Upper lobe of left lung (tissue), 6 donors: ENCODE results near the gene KLF16. TPM values are rescaled to one million over a fixed set of nuclear protein-coding genes. Genes with fewer than 3 reads are reported as not detected.
A peak's percentile ranks its signal among the peaks of the same experiment; 100 is the strongest.
"Not testable (repeated sequence)": the region's sequence is repeated elsewhere in the genome, so short reads cannot be mapped to it uniquely, and the experiment has no call there.

Experiments
- ATAC-seq, 2 donors: fragments of 200-7000 bp; cut with Tn5 transposase; one replicate each; pipeline ENCODE4 v1.9.1; 2022; ENCODE audit warnings: mild to moderate bottlenecking in 2 of 2, moderate library complexity in 2 of 2; ENCODE audit not compliant: low FRiP score in 2 of 2
- DNase-seq, 2 donors: peaks; one replicate each; pipeline ENCODE4 v3.0.0-alpha.2; 2019 to 2020
- H3K27ac ChIP-seq, 4 donors: fragments of 200-600 bp; sonication (generic); one replicate each; pipeline ENCODE4 v1.5.1; 2016 to 2019
- H3K27me3 ChIP-seq, 4 donors: fragments of 200-600 bp; sonication (generic); one replicate each; pipeline ENCODE4 v1.5.1; 2017 to 2019
- H3K36me3 ChIP-seq, 4 donors: fragments of 200-600 bp; sonication (generic); one replicate each; pipeline ENCODE4 v1.5.1; 2016 to 2019
- H3K4me1 ChIP-seq, 4 donors: fragments of 200-600 bp; sonication (generic); one replicate each; pipeline ENCODE4 v1.5.1; 2018 to 2019
- H3K4me3 ChIP-seq, 4 donors: fragments of 200-600 bp; sonication (generic); one replicate each; pipeline ENCODE4 v1.5.1; 2017 to 2019; ENCODE audit warnings: mild to moderate bottlenecking in 2 of 4, moderate library complexity in 1 of 4
- H3K9me3 ChIP-seq, 4 donors: fragments of 200-600 bp; sonication (generic); one replicate each; pipeline ENCODE4 v1.5.1; 2018 to 2019
- CTCF ChIP-seq, 6 experiments: fragments of 450-650 bp in 4 of 6; fragments of 200-600 bp in 2 of 6; sonication (generic) in 2 of 6; IDR thresholded peaks; one replicate each; pipeline ENCODE4 v1.5.1; 2016 to 2019; ENCODE audit warnings: antibody characterized with exemption in 6 of 6
- EP300 ChIP-seq, 4 donors: sonication (generic); formaldehyde crosslinking; IDR thresholded peaks; one replicate each; pipeline ENCODE4 v1.5.1; 2017; ENCODE audit warnings: antibody characterized with exemption in 4 of 4, control low read depth in 2 of 4
- POLR2A ChIP-seq, 4 donors: fragments of 450-650 bp; IDR thresholded peaks; one replicate each; pipeline ENCODE4 v1.5.1; 2016 to 2017; ENCODE audit warnings: antibody characterized with exemption in 4 of 4, mild to moderate bottlenecking in 2 of 4
- POLR2AphosphoS5 ChIP-seq, 2 donors: sonication (generic); formaldehyde crosslinking; IDR thresholded peaks; one replicate each; pipeline ENCODE4 v1.5.1; 2017; ENCODE audit warnings: antibody characterized with exemption in 2 of 2
- WGBS, 2 donors: methylation state at CpG; one replicate each; pipeline ENCODE4 v1.1.5; 2017 to 2018; 5-methylcytosine and 5-hydroxymethylcytosine counted together
- total RNA-seq, 6 donors: library from RNA; depleted of rRNA in 4 of 6; stranded (reverse); fragments of >200 nt in 4 of 6; gene quantifications; one replicate each; pipeline versions ENCODE4 v1.1.0 to v1.2.1, GENCODE V29; 2016 to 2021
- donor health status: DM: no; HTN: no; CAD: no; lungs with moderate emphysema.
- donor health status: DM: no; HTN: yes; CAD: no; lungs with severe emphysema.

KLF16 gene
- total RNA-seq, 6 donors from 2014 or later, result 6.9 to 39.9 (median 16.4) TPM

- TF ChIP-seq POLR2AphosphoS5 (IDR thresholded peaks at IDR 0.05) (no peak), POLR2A (IDR thresholded peaks at IDR 0.05) (no peak), CTCF (IDR thresholded peaks at IDR 0.05) (no peak), EP300 (IDR thresholded peaks at IDR 0.05) (no peak)
- Histone ChIP-seq H3K27me3 (no peaks in the 10 kb centered on the region), H3K4me1 (peaks cover 42 to 64% (median 51%) of the 10 kb centered on the region in 4 donors), H3K27ac (peak overlapping the region; percentile 47 to 93 (median 69)), H3K36me3 (peaks cover 0 to 19% (median 5%) of the 10 kb centered on the region in 4 donors), H3K9me3 (no peaks in the 10 kb centered on the region), H3K4me3 (peak overlapping the region in 3 of 4 donors; percentile 71 to 99 (median 96))
- ATAC-seq (no peak), DNase-seq (peak in 1 of 2 donors; percentile 86)
- 71% methylated on average over 13 of the region's 35 CpGs; no CpG with 5 or more reads in 1 of the 2 donors for WGBS, 2 donors
These were observed 17.4 kb upstream of the KLF16 start for GRCh38 chr19:1880611-1881392.

GRCh38 chr19:1879982-1880381 is 16.6 kb upstream of the KLF16 start:
- Histone ChIP-seq H3K4me3 (peak overlapping the region in 1 of 4 donors; percentile 96), H3K4me1 (peaks cover 46 to 64% (median 50%) of the 10 kb centered on the region in 4 donors), H3K27ac (peak overlapping the region in 3 of 4 donors; percentile 47 to 93 (median 79)), H3K36me3 (peaks cover 0 to 19% (median 5%) of the 10 kb centered on the region in 4 donors)
- 86 to 90% methylated on average over 15 to 17 of the region's 17 CpGs for WGBS, 2 donors
- not testable (repeated sequence) for H3K9me3 ChIP-seq, DNase-seq, ATAC-seq, H3K27me3 ChIP-seq

- DNase-seq, ATAC-seq: not testable (repeated sequence)
- WGBS, 2 donors, result 89 to 100% methylated on average over 1 to 5 of the region's 8 CpGs
These were observed 15.2 kb upstream of the KLF16 start for GRCh38 chr19:1878583-1878982.

GRCh38 chr19:1877280-1877660 is 13.9 kb upstream of the KLF16 start:
- not testable (repeated sequence) for ATAC-seq, H3K27me3 ChIP-seq, H3K27ac ChIP-seq, H3K9me3 ChIP-seq
- DNase-seq, result peak in 1 of 2 donors; percentile 80
- Histone ChIP-seq H3K4me1 (peaks cover 48 to 65% (median 55%) of the 10 kb centered on the region in 4 donors), H3K4me3 (peak overlapping the region in 1 of 4 donors; percentile 75), H3K36me3 (peaks cover 0 to 23% (median 5%) of the 10 kb centered on the region in 4 donors)
- WGBS, 2 donors, result no CpG with 5 or more reads among the region's 47 CpGs

More at GRCh38 chr19:1878583-1878982, 15.2 kb upstream of the KLF16 start:
- H3K4me1 ChIP-seq, result peaks cover 48 to 65% (median 54%) of the 10 kb centered on the region in 4 donors
- peaks cover 0 to 19% (median 5%) of the 10 kb centered on the region in 4 donors for H3K36me3 ChIP-seq
- not testable (repeated sequence) for H3K27me3 ChIP-seq, H3K4me3 ChIP-seq, H3K9me3 ChIP-seq, H3K27ac ChIP-seq

GRCh38 chr19:1876496-1877279 is 13.3 kb upstream of the KLF16 start:
- DNase-seq (peak in 1 of 2 donors; percentile 82), ATAC-seq (peak; percentile 40 to 44)
- not testable (repeated sequence) for H3K9me3 ChIP-seq, H3K27me3 ChIP-seq
- Histone ChIP-seq H3K4me3 (peak overlapping the region; percentile 73 to 99 (median 86)), H3K27ac (peak overlapping the region; percentile 90 to 98 (median 96)), H3K4me1 (peaks cover 48 to 65% (median 57%) of the 10 kb centered on the region in 4 donors), H3K36me3 (peaks cover 0 to 24% (median 6%) of the 10 kb centered on the region in 4 donors)
- 37 to 53% methylated on average over 29 of the region's 53 CpGs for WGBS, 2 donors

- Histone ChIP-seq H3K36me3 (peaks cover 0 to 30% (median 9%) of the 10 kb centered on the region in 4 donors), H3K27ac (peak overlapping the region; percentile 90 to 98 (median 96)), H3K27me3 (no peaks in the 10 kb centered on the region), H3K4me1 (peaks cover 52 to 65% (median 58%) of the 10 kb centered on the region in 4 donors), H3K4me3 (peak overlapping the region; percentile 73 to 99 (median 86)), H3K9me3 (no peaks in the 10 kb centered on the region)
- 0 to 1% methylated on average over 20 to 32 of the region's 87 CpGs for WGBS, 2 donors
- peak; percentile 95 to 99 for ATAC-seq
- TF ChIP-seq POLR2AphosphoS5 (IDR thresholded peaks at IDR 0.05), result peak; percentile 98 to 99
- TF ChIP-seq CTCF (IDR thresholded peaks at IDR 0.05), result peak in 4 of 6 experiments; percentile 1 to 39 (median 8)
- TF ChIP-seq POLR2A (IDR thresholded peaks at IDR 0.05), result peak in 3 of 4 donors; percentile 77 to 97 (median 93)
- TF ChIP-seq EP300 (IDR thresholded peaks at IDR 0.05), result peak in 2 of 4 donors; percentile 51 to 87
- DNase-seq, result peak; percentile 96 to 97
These were observed 12.5 kb upstream of the KLF16 start for GRCh38 chr19:1875646-1876495.

GRCh38 chr19:1875265-1875645 is 11.9 kb upstream of the KLF16 start:
- ATAC-seq, H3K9me3 ChIP-seq, DNase-seq, H3K27me3 ChIP-seq: not testable (repeated sequence)
- H3K27ac ChIP-seq, result peak overlapping the region; percentile 90 to 98 (median 96)
- WGBS, 2 donors, result 0 to 1% methylated on average over 9 to 11 of the region's 11 CpGs
- H3K36me3 ChIP-seq, result peaks cover 0 to 23% (median 6%) of the 10 kb centered on the region in 4 donors
- H3K4me1 ChIP-seq, result peaks cover 46 to 59% (median 52%) of the 10 kb centered on the region in 4 donors
- peak overlapping the region; percentile 73 to 99 (median 86) for H3K4me3 ChIP-seq
